Central memory CD8-positive, alpha-beta T cell (primary cell): ENCODE measurements around the gene OTUD1.
"Not testable (repeated sequence)": the region's sequence is repeated elsewhere in the genome, so short reads cannot be mapped to it uniquely, and the experiment has no call there.

Source experiments
- ATAC-seq: fragments of 150-1000 bp; cut with Tn5 transposase; replicated peaks from 2 replicates; pipeline ENCODE4 v1.10.0; 2022; ENCODE audit warnings: mild to moderate bottlenecking, moderate FRiP score, moderate number of reproducible peaks; ENCODE audit not compliant: poor library complexity, severe bottlenecking; ENCODE audit errors: extremely low read depth
- DNase-seq, 2 donors: peaks; one replicate each; pipeline ENCODE4 v3.0.0; 2021; ENCODE audit warnings: low spot score in 2 of 2
- H3K27ac Mint-ChIP-seq: one replicate; pipeline ENCODE4 v1.8.0; 2022; ENCODE audit warnings: low read depth, mild to moderate bottlenecking, moderate library complexity, mixed read lengths
- H3K27me3 Mint-ChIP-seq: one replicate; pipeline ENCODE4 v1.8.0; 2022; ENCODE audit warnings: mixed read lengths
- H3K36me3 Mint-ChIP-seq: one replicate; pipeline ENCODE4 v1.8.0; 2022; ENCODE audit warnings: mild to moderate bottlenecking, moderate library complexity, mixed read lengths; ENCODE audit not compliant: insufficient read depth
- H3K4me1 Mint-ChIP-seq: one replicate; pipeline ENCODE4 v1.8.0; 2022; ENCODE audit warnings: mixed read lengths
- H3K4me3 Mint-ChIP-seq: one replicate; pipeline ENCODE4 v1.8.0; 2022; ENCODE audit warnings: mild to moderate bottlenecking, moderate library complexity, mixed read lengths
- H3K9me3 Mint-ChIP-seq: one replicate; pipeline ENCODE4 v1.8.0; 2022; ENCODE audit warnings: mixed read lengths

OTUD1 gene, protein sequence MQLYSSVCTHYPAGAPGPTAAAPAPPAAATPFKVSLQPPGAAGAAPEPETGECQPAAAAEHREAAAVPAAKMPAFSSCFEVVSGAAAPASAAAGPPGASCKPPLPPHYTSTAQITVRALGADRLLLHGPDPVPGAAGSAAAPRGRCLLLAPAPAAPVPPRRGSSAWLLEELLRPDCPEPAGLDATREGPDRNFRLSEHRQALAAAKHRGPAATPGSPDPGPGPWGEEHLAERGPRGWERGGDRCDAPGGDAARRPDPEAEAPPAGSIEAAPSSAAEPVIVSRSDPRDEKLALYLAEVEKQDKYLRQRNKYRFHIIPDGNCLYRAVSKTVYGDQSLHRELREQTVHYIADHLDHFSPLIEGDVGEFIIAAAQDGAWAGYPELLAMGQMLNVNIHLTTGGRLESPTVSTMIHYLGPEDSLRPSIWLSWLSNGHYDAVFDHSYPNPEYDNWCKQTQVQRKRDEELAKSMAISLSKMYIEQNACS

DNA sequence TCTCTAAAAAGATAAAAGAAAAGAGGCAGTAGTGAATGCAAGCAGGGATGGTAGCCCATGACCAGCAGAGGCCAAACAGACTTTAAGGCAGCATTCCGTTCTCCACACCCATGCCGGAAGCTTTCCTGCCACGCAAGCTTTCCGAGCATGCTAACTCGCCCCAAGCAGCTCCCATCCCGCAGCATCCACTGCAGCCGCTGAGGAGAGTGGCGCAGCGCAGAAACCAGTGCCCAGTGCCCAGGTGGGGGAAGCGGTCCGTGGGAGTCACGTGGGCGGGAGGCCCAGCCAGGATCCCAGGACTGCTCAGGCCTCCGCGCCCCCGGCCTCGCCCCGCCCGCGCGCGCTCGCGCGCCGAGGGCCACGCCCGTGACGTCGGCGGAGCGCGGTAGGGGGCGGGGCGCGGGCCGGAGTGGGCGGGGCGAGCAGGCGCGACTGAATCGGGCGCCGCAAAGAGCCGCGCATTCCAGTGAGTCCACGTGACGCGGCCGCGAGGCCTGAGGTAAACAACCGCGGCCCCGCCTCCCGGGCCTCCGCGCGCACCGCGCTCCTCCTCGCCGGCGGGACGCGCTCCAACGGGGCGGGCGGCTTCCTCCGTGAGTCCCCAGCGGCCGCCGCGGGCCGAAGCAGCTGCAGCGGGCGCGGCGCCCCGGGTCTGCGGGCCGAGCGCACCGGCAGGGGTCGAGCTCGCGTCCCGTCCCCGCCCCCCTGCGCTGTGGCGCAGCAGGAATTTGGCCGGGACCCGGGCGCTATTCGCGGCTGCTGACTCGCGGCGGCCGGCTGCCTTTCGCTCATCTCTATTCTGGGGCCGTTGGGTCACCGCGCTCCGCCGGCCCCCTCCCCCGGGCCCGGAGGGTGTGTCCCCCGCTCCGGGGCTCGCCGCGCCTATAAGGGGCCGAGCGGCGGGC is at the start of gene OTUD1:
OTUD1 (plus strand) TSS at position 529 of the 905 bp plus-strand sequence. CDS start 383 bp downstream, outside the sequence.
- Mint-ChIP-seq H3K4me1 (peaks cover 40% of the 10 kb centered on the region), H3K27me3 (no peaks in the 10 kb centered on the region), H3K4me3 (peak within 1 kb of the TSS; percentile 85), H3K27ac (peak within 1 kb of the TSS; percentile 97), H3K36me3 (peaks cover 13% of the 10 kb centered on the region), H3K9me3 (no peaks in the 10 kb centered on the region)
- DNase-seq, result peak; percentile 86 to 93
- peak; percentile 89 for ATAC-seq

- not testable (repeated sequence) for H3K9me3 Mint-ChIP-seq, H3K27me3 Mint-ChIP-seq, ATAC-seq, H3K4me1 Mint-ChIP-seq, H3K4me3 Mint-ChIP-seq, H3K27ac Mint-ChIP-seq, DNase-seq, H3K36me3 Mint-ChIP-seq
Measured at GRCh38 chr10:23390408-23390807, 48.5 kb upstream of the OTUD1 start.

DNA sequence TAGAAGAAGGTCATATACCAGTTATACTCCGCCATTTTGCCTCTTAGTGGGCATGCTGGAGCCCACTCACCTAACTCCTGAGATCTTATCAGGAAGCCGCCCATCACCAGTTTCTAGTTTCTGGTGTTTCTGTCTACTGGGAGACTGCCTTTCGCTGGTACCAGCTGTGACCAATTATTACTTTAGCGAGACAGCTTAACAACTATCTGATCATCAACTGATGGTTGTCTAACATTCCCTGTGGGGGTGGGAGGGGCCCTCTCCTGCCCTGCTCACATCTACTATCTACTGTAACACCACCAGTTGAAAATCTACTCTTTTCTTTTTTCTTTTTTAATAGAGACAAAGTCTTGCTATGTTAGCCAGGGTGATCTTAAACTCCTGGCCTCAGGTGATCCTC is 48.1 kb upstream of the OTUD1 start:
- no peak overlapping the region for H3K4me3 Mint-ChIP-seq
- H3K4me1 Mint-ChIP-seq, result no peaks in the 10 kb centered on the region
- no peaks in the 10 kb centered on the region for H3K9me3 Mint-ChIP-seq
- H3K36me3 Mint-ChIP-seq, result no peaks in the 10 kb centered on the region
- no peak overlapping the region for H3K27ac Mint-ChIP-seq
- no peaks in the 10 kb centered on the region for H3K27me3 Mint-ChIP-seq
- ATAC-seq, result no peak
- DNase-seq, result no peak

DNA sequence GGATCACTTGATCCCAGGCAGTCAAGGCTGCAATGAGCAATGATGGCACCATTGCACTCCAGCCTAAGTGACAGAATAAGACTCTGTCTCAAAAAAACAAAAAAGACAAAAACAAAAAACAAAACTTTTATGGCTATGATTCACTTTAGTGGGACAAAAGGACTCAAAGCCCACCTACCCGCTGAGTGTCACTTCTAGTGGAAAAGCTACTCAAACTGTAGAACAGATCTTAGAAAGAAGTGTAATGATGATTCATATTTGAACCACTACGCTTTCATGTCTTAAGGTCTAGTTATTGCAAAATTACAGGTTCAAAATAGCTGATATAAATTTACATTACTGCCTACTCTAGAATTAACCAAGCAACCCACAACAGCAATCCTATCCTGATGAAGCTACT is 47.1 kb upstream of the OTUD1 start:
- ATAC-seq (no peak), DNase-seq (no peak)
- Mint-ChIP-seq H3K4me3 (no peak overlapping the region), H3K36me3 (no peaks in the 10 kb centered on the region), H3K27ac (no peak overlapping the region), H3K27me3 (no peaks in the 10 kb centered on the region), H3K4me1 (no peaks in the 10 kb centered on the region), H3K9me3 (no peaks in the 10 kb centered on the region)

GRCh38 chr10:23395017-23395416 is 43.9 kb upstream of the OTUD1 start:
- Mint-ChIP-seq H3K4me3 (no peak overlapping the region), H3K4me1 (no peaks in the 10 kb centered on the region), H3K27ac (no peak overlapping the region), H3K27me3 (peaks cover 9% of the 10 kb centered on the region), H3K9me3 (no peaks in the 10 kb centered on the region), H3K36me3 (no peaks in the 10 kb centered on the region)
- ATAC-seq (no peak), DNase-seq (no peak)

DNA sequence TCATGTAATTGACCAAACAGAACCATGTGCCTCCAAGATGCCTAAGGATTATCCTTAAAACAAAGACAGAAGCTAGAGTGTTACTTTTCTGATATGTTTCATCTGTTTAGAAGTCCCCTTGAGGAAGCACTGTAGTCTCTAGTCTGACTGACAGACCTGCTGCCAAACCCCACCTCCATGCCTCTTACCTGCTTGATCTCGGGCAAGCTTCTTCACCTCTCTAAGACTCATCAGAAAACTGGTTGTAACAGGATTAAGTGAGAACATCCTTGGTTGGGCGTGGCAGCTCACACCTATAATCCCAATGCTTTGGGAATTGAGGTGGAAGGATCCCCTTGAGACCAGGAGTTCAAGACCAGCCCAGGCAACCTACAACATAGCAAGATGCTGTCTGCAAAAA is 42.2 kb upstream of the OTUD1 start:
- H3K36me3 Mint-ChIP-seq, result no peaks in the 10 kb centered on the region

DNA sequence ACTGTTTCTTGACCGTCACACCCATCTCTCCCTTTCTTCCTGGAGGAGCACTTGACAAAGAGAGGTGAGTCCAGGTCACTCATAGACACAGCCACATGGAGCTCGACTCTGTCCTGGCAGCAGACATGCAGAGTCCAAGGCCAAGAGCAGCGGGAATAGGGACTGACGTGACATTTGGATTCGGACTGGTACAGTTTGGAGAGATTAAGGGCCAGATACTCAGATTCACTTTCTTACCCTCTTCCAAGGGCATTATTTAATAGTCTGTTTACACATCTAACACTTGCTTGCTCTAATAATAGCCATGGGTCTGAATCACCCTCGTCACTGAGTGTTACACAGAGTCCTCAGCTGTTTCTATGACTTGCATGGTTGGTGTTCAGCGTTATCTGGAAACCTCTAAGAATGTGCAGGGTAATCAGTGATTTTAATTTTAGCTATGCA is 39.2 kb upstream of the OTUD1 start:
- Mint-ChIP-seq H3K27me3 (peaks cover 9% of the 10 kb centered on the region), H3K27ac (no peak overlapping the region), H3K9me3 (no peaks in the 10 kb centered on the region), H3K4me1 (no peaks in the 10 kb centered on the region), H3K4me3 (no peak overlapping the region), H3K36me3 (no peaks in the 10 kb centered on the region)
- ATAC-seq (no peak), DNase-seq (no peak)

More for the DNA sequence above, 42.2 kb upstream of the OTUD1 start:
- Mint-ChIP-seq H3K27me3 (peaks cover 9% of the 10 kb centered on the region), H3K4me1 (no peaks in the 10 kb centered on the region), H3K9me3 (no peaks in the 10 kb centered on the region), H3K4me3 (no peak overlapping the region), H3K27ac (no peak overlapping the region)
- ATAC-seq, result no peak
- no peak for DNase-seq

- Mint-ChIP-seq H3K4me1 (no peaks in the 10 kb centered on the region), H3K27me3 (peaks cover 9% of the 10 kb centered on the region), H3K36me3 (no peaks in the 10 kb centered on the region), H3K9me3 (no peaks in the 10 kb centered on the region), H3K4me3 (no peak overlapping the region), H3K27ac (no peak overlapping the region)
- no peak for ATAC-seq
- no peak for DNase-seq
Measured at GRCh38 chr10:23402856-23403255, 36.0 kb upstream of the OTUD1 start.

DNA sequence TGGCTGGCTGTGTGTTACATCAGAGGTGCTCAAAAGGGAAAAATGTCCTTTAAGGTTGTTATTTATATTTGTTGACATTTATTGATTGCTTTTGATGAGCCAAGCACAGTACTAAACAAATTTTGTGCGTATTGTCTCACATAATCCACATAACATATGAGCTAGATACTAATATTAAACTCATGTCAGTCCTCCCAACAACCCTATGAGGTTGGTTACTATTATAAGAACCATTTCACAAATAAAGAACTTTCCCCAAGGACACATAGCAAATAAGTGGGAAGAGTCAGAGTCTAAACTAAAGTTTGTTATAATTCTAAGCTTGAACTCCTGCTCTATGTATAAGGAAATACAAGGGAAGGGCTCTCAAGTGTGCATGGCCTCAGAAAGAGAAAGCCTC is 35.6 kb upstream of the OTUD1 start:
- no peaks in the 10 kb centered on the region for H3K36me3 Mint-ChIP-seq
- no peak overlapping the region for H3K4me3 Mint-ChIP-seq
- no peaks in the 10 kb centered on the region for H3K4me1 Mint-ChIP-seq
- peaks cover 9% of the 10 kb centered on the region for H3K27me3 Mint-ChIP-seq
- no peak for DNase-seq
- ATAC-seq, result no peak
- no peak overlapping the region for H3K27ac Mint-ChIP-seq
- H3K9me3 Mint-ChIP-seq, result no peaks in the 10 kb centered on the region

GRCh38 chr10:23403719-23404118 is 35.2 kb upstream of the OTUD1 start:
- H3K4me3 Mint-ChIP-seq, result no peak overlapping the region

GRCh38 chr10:23404461-23404980 is 34.4 kb upstream of the OTUD1 start:
- no peaks in the 10 kb centered on the region for H3K4me1 Mint-ChIP-seq
- no peak overlapping the region for H3K27ac Mint-ChIP-seq
- DNase-seq, result no peak
- no peaks in the 10 kb centered on the region for H3K36me3 Mint-ChIP-seq
- no peak overlapping the region for H3K4me3 Mint-ChIP-seq
- peaks cover 5% of the 10 kb centered on the region for H3K27me3 Mint-ChIP-seq
- H3K9me3 Mint-ChIP-seq, result no peaks in the 10 kb centered on the region
- ATAC-seq, result no peak

More at GRCh38 chr10:23403719-23404118, 35.2 kb upstream of the OTUD1 start:
- Mint-ChIP-seq H3K27ac (no peak overlapping the region), H3K4me1 (no peaks in the 10 kb centered on the region), H3K36me3 (no peaks in the 10 kb centered on the region), H3K9me3 (no peaks in the 10 kb centered on the region), H3K27me3 (peaks cover 9% of the 10 kb centered on the region)
- no peak for ATAC-seq
- no peak for DNase-seq

GRCh38 chr10:23405540-23405939 is 33.3 kb upstream of the OTUD1 start:
- Mint-ChIP-seq H3K36me3 (no peaks in the 10 kb centered on the region), H3K4me1 (no peaks in the 10 kb centered on the region), H3K4me3 (no peak overlapping the region), H3K27me3 (no peaks in the 10 kb centered on the region), H3K9me3 (no peaks in the 10 kb centered on the region), H3K27ac (no peak overlapping the region)
- DNase-seq (no peak), ATAC-seq (no peak)
